BLaER1 (cell line): ENCODE measurements around the gene ZFP69B.

Experiments used
- H3K27ac ChIP-seq: shearing (Covaris generic); formaldehyde crosslinking; 2 replicates; pipeline ENCODE4 v1.8.1; 2022
- H3K27me3 ChIP-seq: shearing (Covaris generic); formaldehyde crosslinking; 2 replicates; pipeline ENCODE4 v1.8.1; 2022
- H3K36me3 ChIP-seq: shearing (Covaris generic); formaldehyde crosslinking; 2 replicates; pipeline ENCODE4 v1.8.1; 2022
- H3K4me1 ChIP-seq: shearing (Covaris generic); formaldehyde crosslinking; 2 replicates; pipeline ENCODE4 v1.8.1; 2022
- H3K4me2 ChIP-seq: shearing (Covaris generic); formaldehyde crosslinking; 2 replicates; pipeline ENCODE4 v1.8.1; 2022
- H3K4me3 ChIP-seq: shearing (Covaris generic); formaldehyde crosslinking; 2 replicates; pipeline ENCODE4 v1.8.1; 2022
- H3K9ac ChIP-seq: shearing (Covaris generic); formaldehyde crosslinking; 2 replicates; pipeline ENCODE4 v1.8.1; 2022
- H3K9me3 ChIP-seq: shearing (Covaris generic); formaldehyde crosslinking; 2 replicates; pipeline ENCODE4 v1.8.1; 2022
- H4K20me1 ChIP-seq: shearing (Covaris generic); formaldehyde crosslinking; 2 replicates; pipeline ENCODE4 v1.8.1; 2022
- Cebpa-rat ChIP-seq: shearing (Covaris generic); IDR thresholded peaks from 2 replicates; pipeline ENCODE4 v1.8.1; 2022

The ZFP69B gene

GRCh38 chr1:40449684-40450494, at the start of gene ZFP69B:
Gene ZFP69B (plus strand): TSS chr1:40450476. CDS start chr1:40450962, 486 bp downstream.
- H3K27ac ChIP-seq, result peak within 1 kb of the TSS; percentile 85
- peaks cover 60% of the 10 kb centered on the region for H3K9me3 ChIP-seq
- H4K20me1 ChIP-seq, result no peaks in the 10 kb centered on the region
- H3K9ac ChIP-seq, result peak within 1 kb of the TSS; percentile 84
- peaks cover 24% of the 10 kb centered on the region for H3K36me3 ChIP-seq
- H3K4me2 ChIP-seq, result peak within 1 kb of the TSS; percentile 75
- no peaks in the 10 kb centered on the region for H3K27me3 ChIP-seq
- H3K4me1 ChIP-seq, result peaks cover 21% of the 10 kb centered on the region
- H3K4me3 ChIP-seq, result peak within 1 kb of the TSS; percentile 80
- no peak for TF ChIP-seq Cebpa-rat

GRCh38 chr1:40401473-40402201, 48.6 kb upstream of the ZFP69B start:
- no peaks in the 10 kb centered on the region for H3K9me3 ChIP-seq
- H3K4me1 ChIP-seq, result peaks cover 19% of the 10 kb centered on the region
- H3K9ac ChIP-seq, result no peak overlapping the region

GRCh38 chr1:40404670-40405462, 45.4 kb upstream of the ZFP69B start:
- no peak overlapping the region for H3K27ac ChIP-seq
- no peaks in the 10 kb centered on the region for H3K27me3 ChIP-seq
- H3K4me2 ChIP-seq, result no peak overlapping the region
- H4K20me1 ChIP-seq, result peaks cover 52% of the 10 kb centered on the region
- peaks cover 11% of the 10 kb centered on the region for H3K4me1 ChIP-seq
- H3K36me3 ChIP-seq, result peaks cover 25% of the 10 kb centered on the region
- TF ChIP-seq Cebpa-rat, result no peak
- H3K9me3 ChIP-seq, result no peaks in the 10 kb centered on the region
- no peak overlapping the region for H3K9ac ChIP-seq
- H3K4me3 ChIP-seq, result no peak overlapping the region

More at GRCh38 chr1:40401473-40402201, 48.6 kb upstream of the ZFP69B start:
- Histone ChIP-seq H3K4me2 (no peak overlapping the region), H3K4me3 (no peak overlapping the region), H3K27ac (no peak overlapping the region), H3K36me3 (peaks cover 7% of the 10 kb centered on the region; the same call in 1 of the 2 replicates), H3K27me3 (no peaks in the 10 kb centered on the region), H4K20me1 (peaks cover 61% of the 10 kb centered on the region)
- TF ChIP-seq Cebpa-rat, result no peak

- H3K9me3 ChIP-seq, result no peaks in the 10 kb centered on the region
- H3K4me3 ChIP-seq, result no peak overlapping the region
- peaks cover 4% of the 10 kb centered on the region; the same call in 1 of the 2 replicates for H3K4me1 ChIP-seq
- H3K4me2 ChIP-seq, result 0 out of 2 replicates have a peak overlapping the region, but pooled peaks have one; percentile 3
- H3K36me3 ChIP-seq, result peaks cover 34% of the 10 kb centered on the region
- no peaks in the 10 kb centered on the region for H3K27me3 ChIP-seq
- H3K27ac ChIP-seq, result no peak overlapping the region
- H4K20me1 ChIP-seq, result peaks cover 51% of the 10 kb centered on the region
- TF ChIP-seq Cebpa-rat, result no peak
- H3K9ac ChIP-seq, result no peak overlapping the region
Measured at GRCh38 chr1:40405812-40406211, 44.5 kb upstream of the ZFP69B start.

GRCh38 chr1:40407453-40407852, 42.8 kb upstream of the ZFP69B start:
- Histone ChIP-seq H3K36me3 (peaks cover 41% of the 10 kb centered on the region), H3K9ac (no peak overlapping the region), H3K27me3 (no peaks in the 10 kb centered on the region), H4K20me1 (peaks cover 37% of the 10 kb centered on the region), H3K27ac (no peak overlapping the region), H3K9me3 (no peaks in the 10 kb centered on the region), H3K4me3 (no peak overlapping the region), H3K4me2 (no peak overlapping the region), H3K4me1 (peaks cover 4% of the 10 kb centered on the region; the same call in 1 of the 2 replicates)
- no peak for TF ChIP-seq Cebpa-rat

- Histone ChIP-seq H3K36me3 (peaks cover 61% of the 10 kb centered on the region), H3K9me3 (no peaks in the 10 kb centered on the region), H3K4me3 (no peak overlapping the region), H3K4me1 (peaks cover 4% of the 10 kb centered on the region; the same call in 1 of the 2 replicates), H3K4me2 (no peak overlapping the region), H4K20me1 (peaks cover 17% of the 10 kb centered on the region), H3K27me3 (no peaks in the 10 kb centered on the region), H3K9ac (no peak overlapping the region), H3K27ac (no peak overlapping the region)
- no peak for TF ChIP-seq Cebpa-rat
Measured at GRCh38 chr1:40409467-40409866, 40.8 kb upstream of the ZFP69B start.

GRCh38 chr1:40411294-40411693, 39.0 kb upstream of the ZFP69B start:
- no peak overlapping the region for H3K9ac ChIP-seq
- H4K20me1 ChIP-seq, result no peaks in the 10 kb centered on the region; the same call in 1 of the 2 replicates
- no peak for TF ChIP-seq Cebpa-rat
- H3K9me3 ChIP-seq, result no peaks in the 10 kb centered on the region
- peaks cover 80% of the 10 kb centered on the region for H3K36me3 ChIP-seq
- H3K27ac ChIP-seq, result no peak overlapping the region
- no peaks in the 10 kb centered on the region for H3K4me1 ChIP-seq
- no peak overlapping the region for H3K4me3 ChIP-seq
- H3K27me3 ChIP-seq, result no peaks in the 10 kb centered on the region
- no peak overlapping the region for H3K4me2 ChIP-seq

- Histone ChIP-seq H3K36me3 (peaks cover 81% of the 10 kb centered on the region), H3K9ac (no peak overlapping the region)
Measured at GRCh38 chr1:40411843-40412242, 38.4 kb upstream of the ZFP69B start.

GRCh38 chr1:40413527-40414252, 36.6 kb upstream of the ZFP69B start:
- TF ChIP-seq Cebpa-rat, result no peak
- Histone ChIP-seq H3K27me3 (no peaks in the 10 kb centered on the region), H3K4me2 (no peak overlapping the region), H3K9me3 (no peaks in the 10 kb centered on the region), H3K4me3 (no peak overlapping the region), H4K20me1 (no peaks in the 10 kb centered on the region; the same call in 1 of the 2 replicates), H3K27ac (no peak overlapping the region), H3K36me3 (peaks cover 89% of the 10 kb centered on the region), H3K4me1 (no peaks in the 10 kb centered on the region), H3K9ac (no peak overlapping the region)

More at GRCh38 chr1:40411843-40412242, 38.4 kb upstream of the ZFP69B start:
- H4K20me1 ChIP-seq, result no peaks in the 10 kb centered on the region; the same call in 1 of the 2 replicates
- H3K27ac ChIP-seq, result no peak overlapping the region
- no peaks in the 10 kb centered on the region for H3K4me1 ChIP-seq
- H3K4me2 ChIP-seq, result no peak overlapping the region
- no peaks in the 10 kb centered on the region for H3K27me3 ChIP-seq
- no peak overlapping the region for H3K4me3 ChIP-seq
- H3K9me3 ChIP-seq, result no peaks in the 10 kb centered on the region
- no peak for TF ChIP-seq Cebpa-rat
